ENCODE results near the gene RALGDS. TPM values are rescaled to one million over a fixed set of nuclear protein-coding genes. Genes with fewer than 3 reads are reported as not detected.

RALGDS gene
- total RNA-seq, 1 donor from 2014 or later, result 26.1 TPM

DNA sequence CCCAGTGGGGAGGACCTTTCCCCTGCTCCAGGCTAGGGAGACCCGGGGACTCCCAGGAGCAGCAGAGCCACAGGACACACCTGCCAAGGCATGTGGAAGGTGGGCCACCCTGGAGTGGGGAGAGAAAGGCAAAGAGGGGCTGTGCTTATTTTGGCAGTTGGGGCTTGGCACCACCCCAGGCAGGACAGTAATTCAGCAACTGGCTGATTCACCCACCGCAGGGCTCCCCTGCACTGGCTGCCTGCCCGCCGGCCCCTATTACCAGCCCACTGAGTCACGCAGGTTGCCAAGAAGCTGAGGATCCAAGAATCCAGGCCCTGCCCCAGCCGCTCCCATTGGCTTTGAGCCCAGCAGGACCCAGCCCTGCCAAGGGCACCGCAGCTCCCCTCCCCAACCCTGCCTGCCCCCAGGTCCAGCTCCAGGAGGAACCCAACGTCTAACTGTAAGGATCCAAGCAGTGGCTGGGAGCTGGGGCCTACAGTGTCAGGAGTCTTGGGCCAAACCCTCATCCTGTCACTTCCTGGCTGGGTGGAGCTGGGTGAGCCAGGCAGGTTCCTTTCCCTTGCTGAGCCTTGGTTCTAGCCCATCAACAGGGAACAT is 14.2 kb upstream of the RALGDS start:
- peaks cover 0 to 3% (median 0%) of the 10 kb centered on the region in 3 donors for H3K36me3 ChIP-seq (ENCODE audit: control insufficient read depth in 3 of 3, insufficient read depth in 3 of 3, low read length in 3 of 3)
- H3K4me1 ChIP-seq (ENCODE audit: control insufficient read depth in 3 of 3, insufficient read depth in 3 of 3, low read length in 3 of 3), result peaks cover 66 to 81% (median 71%) of the 10 kb centered on the region in 3 donors
- H3K9ac ChIP-seq (ENCODE audit: low read depth in 1 of 3, low read length in 3 of 3), result peak overlapping the region; percentile 77 to 85 (median 82)
- no peaks in the 10 kb centered on the region for H3K9me3 ChIP-seq (ENCODE audit: control insufficient read depth in 3 of 3, low read length in 3 of 3)
- H3K4me3 ChIP-seq (ENCODE audit: low read length in 3 of 3), result no peak overlapping the region
- H3K27ac ChIP-seq (ENCODE audit: low read depth, low read length), result peak overlapping the region; percentile 94
- no peaks in the 10 kb centered on the region for H3K27me3 ChIP-seq (ENCODE audit: control insufficient read depth in 3 of 3, insufficient read depth in 3 of 3, low read length in 3 of 3)

- peak overlapping the region; percentile 77 to 85 (median 82) for H3K9ac ChIP-seq (ENCODE audit: low read depth in 1 of 3, low read length in 3 of 3)
- H3K27me3 ChIP-seq (ENCODE audit: control insufficient read depth in 3 of 3, insufficient read depth in 3 of 3, low read length in 3 of 3), result no peaks in the 10 kb centered on the region
- H3K9me3 ChIP-seq (ENCODE audit: control insufficient read depth in 3 of 3, low read length in 3 of 3), result no peaks in the 10 kb centered on the region
- peaks cover 66 to 79% (median 69%) of the 10 kb centered on the region in 3 donors for H3K4me1 ChIP-seq (ENCODE audit: control insufficient read depth in 3 of 3, insufficient read depth in 3 of 3, low read length in 3 of 3)
- H3K27ac ChIP-seq (ENCODE audit: low read depth, low read length), result peak overlapping the region; percentile 94
- peaks cover 0 to 3% (median 0%) of the 10 kb centered on the region in 3 donors for H3K36me3 ChIP-seq (ENCODE audit: control insufficient read depth in 3 of 3, insufficient read depth in 3 of 3, low read length in 3 of 3)
- H3K4me3 ChIP-seq (ENCODE audit: low read length in 3 of 3), result peak overlapping the region; percentile 17 to 58 (median 27)
Measured at GRCh38 chr9:133134388-133135145, 13.5 kb upstream of the RALGDS start.

DNA sequence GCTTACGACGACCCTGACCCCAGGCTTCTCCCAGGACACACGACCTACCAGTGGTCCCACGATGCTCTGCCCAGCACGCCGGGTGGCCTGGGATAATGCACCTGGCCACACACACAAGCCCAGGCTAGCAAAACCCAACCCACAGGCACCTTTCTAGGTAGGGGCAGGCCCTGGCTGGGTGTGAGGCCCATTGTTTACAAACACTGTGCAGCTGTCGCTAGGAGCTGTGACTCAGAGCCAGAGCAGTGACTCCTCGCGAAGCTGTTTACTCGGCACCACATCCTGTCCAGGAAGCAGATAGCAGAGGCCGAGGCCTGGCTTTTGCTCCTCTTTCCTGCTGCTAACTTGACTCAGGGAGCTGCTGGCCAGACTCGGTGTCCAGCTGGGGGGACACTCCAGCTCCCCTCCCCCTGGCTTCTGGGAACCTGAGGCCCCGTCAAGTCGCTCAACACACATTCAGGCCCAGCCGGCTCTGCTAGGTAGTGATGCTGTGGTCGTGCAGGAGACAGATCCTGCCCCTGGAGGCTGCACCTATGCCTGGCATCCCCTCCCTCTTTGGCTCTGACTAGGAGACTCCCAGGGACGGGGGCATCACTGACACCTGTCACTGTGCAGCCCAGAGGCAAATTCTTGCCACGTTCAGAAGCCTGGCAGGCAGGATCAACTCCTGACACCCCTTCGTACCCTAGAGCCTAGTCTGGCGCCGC is 12.8 kb upstream of the RALGDS start:
- Histone ChIP-seq H3K9ac (ENCODE audit: low read depth in 1 of 3, low read length in 3 of 3) (peak overlapping the region; percentile 77 to 85 (median 82)), H3K27ac (ENCODE audit: low read depth, low read length) (peak overlapping the region; percentile 94), H3K4me3 (ENCODE audit: low read length in 3 of 3) (peak overlapping the region; percentile 21 to 60 (median 27)), H3K9me3 (ENCODE audit: control insufficient read depth in 3 of 3, low read length in 3 of 3) (no peaks in the 10 kb centered on the region), H3K27me3 (ENCODE audit: control insufficient read depth in 3 of 3, insufficient read depth in 3 of 3, low read length in 3 of 3) (no peaks in the 10 kb centered on the region), H3K36me3 (ENCODE audit: control insufficient read depth in 3 of 3, insufficient read depth in 3 of 3, low read length in 3 of 3) (peaks cover 0 to 3% (median 0%) of the 10 kb centered on the region in 3 donors), H3K4me1 (ENCODE audit: control insufficient read depth in 3 of 3, insufficient read depth in 3 of 3, low read length in 3 of 3) (peaks cover 66 to 79% (median 66%) of the 10 kb centered on the region in 3 donors)

- Histone ChIP-seq H3K9me3 (ENCODE audit: control insufficient read depth in 3 of 3, low read length in 3 of 3) (no peaks in the 10 kb centered on the region), H3K27ac (ENCODE audit: low read depth, low read length) (peak overlapping the region; percentile 94), H3K4me1 (ENCODE audit: control insufficient read depth in 3 of 3, insufficient read depth in 3 of 3, low read length in 3 of 3) (peaks cover 62 to 80% (median 66%) of the 10 kb centered on the region in 3 donors), H3K4me3 (ENCODE audit: low read length in 3 of 3) (peak overlapping the region in 2 of 3 donors; percentile 6 to 13), H3K9ac (ENCODE audit: low read depth in 1 of 3, low read length in 3 of 3) (peak overlapping the region; percentile 59 to 68 (median 63)), H3K27me3 (ENCODE audit: control insufficient read depth in 3 of 3, insufficient read depth in 3 of 3, low read length in 3 of 3) (no peaks in the 10 kb centered on the region), H3K36me3 (ENCODE audit: control insufficient read depth in 3 of 3, insufficient read depth in 3 of 3, low read length in 3 of 3) (peaks cover 0 to 3% (median 0%) of the 10 kb centered on the region in 3 donors)
Measured at GRCh38 chr9:133132174-133132573, 11.1 kb upstream of the RALGDS start.

DNA sequence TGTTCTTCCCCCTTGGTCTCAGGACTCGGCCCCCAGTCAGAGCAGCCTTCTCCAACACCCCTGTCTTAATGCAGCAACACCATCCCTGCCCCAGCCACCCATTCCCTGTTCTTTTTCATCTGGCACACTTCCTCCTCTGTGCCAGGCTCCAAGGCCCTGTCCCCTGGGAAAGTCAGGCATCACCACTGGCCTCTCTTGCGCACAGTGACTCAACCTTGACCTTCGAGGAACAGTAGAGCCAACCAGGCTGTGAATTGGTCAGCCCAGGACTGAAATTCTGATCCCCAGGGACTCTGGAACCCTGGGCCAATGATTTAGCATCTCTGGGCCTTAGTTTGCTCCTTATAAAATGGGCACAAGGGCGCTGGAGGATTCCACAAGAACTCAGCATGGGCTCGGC is 10.5 kb upstream of the RALGDS start:
- peak overlapping the region in 2 of 3 donors; percentile 59 to 68 for H3K9ac ChIP-seq (ENCODE audit: low read depth in 1 of 3, low read length in 3 of 3)
- no peaks in the 10 kb centered on the region for H3K9me3 ChIP-seq (ENCODE audit: control insufficient read depth in 3 of 3, low read length in 3 of 3)
- no peak overlapping the region for H3K4me3 ChIP-seq (ENCODE audit: low read length in 3 of 3)
- peak overlapping the region; percentile 94 for H3K27ac ChIP-seq (ENCODE audit: low read depth, low read length)
- H3K27me3 ChIP-seq (ENCODE audit: control insufficient read depth in 3 of 3, insufficient read depth in 3 of 3, low read length in 3 of 3), result no peaks in the 10 kb centered on the region
- H3K4me1 ChIP-seq (ENCODE audit: control insufficient read depth in 3 of 3, insufficient read depth in 3 of 3, low read length in 3 of 3), result peaks cover 68 to 87% (median 73%) of the 10 kb centered on the region in 3 donors
- peaks cover 0 to 3% (median 0%) of the 10 kb centered on the region in 3 donors for H3K36me3 ChIP-seq (ENCODE audit: control insufficient read depth in 3 of 3, insufficient read depth in 3 of 3, low read length in 3 of 3)

- Histone ChIP-seq H3K9me3 (ENCODE audit: control insufficient read depth in 3 of 3, low read length in 3 of 3) (no peaks in the 10 kb centered on the region), H3K4me3 (ENCODE audit: low read length in 3 of 3) (no peak overlapping the region), H3K9ac (ENCODE audit: low read depth in 1 of 3, low read length in 3 of 3) (no peak overlapping the region), H3K27ac (ENCODE audit: low read depth, low read length) (no peak overlapping the region), H3K27me3 (ENCODE audit: control insufficient read depth in 3 of 3, insufficient read depth in 3 of 3, low read length in 3 of 3) (no peaks in the 10 kb centered on the region), H3K4me1 (ENCODE audit: control insufficient read depth in 3 of 3, insufficient read depth in 3 of 3, low read length in 3 of 3) (peaks cover 71 to 89% (median 78%) of the 10 kb centered on the region in 3 donors), H3K36me3 (ENCODE audit: control insufficient read depth in 3 of 3, insufficient read depth in 3 of 3, low read length in 3 of 3) (peaks cover 0 to 3% (median 0%) of the 10 kb centered on the region in 3 donors)
Measured at GRCh38 chr9:133130685-133131244, 9.7 kb upstream of the RALGDS start.

DNA sequence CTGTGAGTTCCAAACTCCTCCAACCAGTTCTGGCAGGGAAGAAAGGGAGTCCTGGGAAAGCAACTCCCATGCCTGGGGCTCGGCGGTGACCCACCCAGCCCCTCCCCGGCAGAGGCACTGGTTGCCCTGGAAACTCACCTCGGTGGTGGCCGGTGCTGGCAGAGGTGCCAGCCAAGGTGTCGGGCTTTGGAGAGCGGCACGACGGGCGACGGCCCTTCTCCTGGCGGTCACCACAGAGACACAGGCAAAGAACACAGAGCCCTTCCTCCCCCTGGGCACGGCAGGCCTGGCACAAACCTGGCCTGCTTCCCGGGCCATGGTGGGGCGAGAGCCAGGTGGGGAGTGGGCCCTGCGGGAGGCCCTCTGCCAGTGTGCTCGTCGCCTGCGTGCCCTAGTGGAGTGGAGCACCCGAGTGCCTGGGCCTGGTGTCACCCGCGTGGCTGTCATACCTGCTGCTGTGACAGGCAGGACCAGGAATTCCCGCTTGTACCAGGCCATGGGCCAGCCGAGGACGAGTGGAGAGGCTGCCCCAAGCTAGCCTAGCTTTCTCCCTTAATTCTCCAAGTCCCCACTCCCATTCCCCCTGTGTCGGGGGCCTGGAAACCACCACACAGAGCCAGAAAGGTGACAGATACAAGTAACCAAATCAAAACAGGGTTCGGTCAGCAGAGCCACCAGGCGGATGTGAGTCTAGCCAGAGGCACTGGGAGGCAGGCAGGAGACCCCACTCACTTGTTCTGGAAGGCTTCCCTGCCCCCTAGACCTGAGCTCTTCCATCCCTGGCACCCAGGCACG is 8.2 kb upstream of the RALGDS start:
- peaks cover 58 to 89% (median 69%) of the 10 kb centered on the region in 3 donors for H3K4me1 ChIP-seq (ENCODE audit: control insufficient read depth in 3 of 3, insufficient read depth in 3 of 3, low read length in 3 of 3)
- H3K27me3 ChIP-seq (ENCODE audit: control insufficient read depth in 3 of 3, insufficient read depth in 3 of 3, low read length in 3 of 3), result no peaks in the 10 kb centered on the region
- H3K4me3 ChIP-seq (ENCODE audit: low read length in 3 of 3), result no peak overlapping the region
- H3K36me3 ChIP-seq (ENCODE audit: control insufficient read depth in 3 of 3, insufficient read depth in 3 of 3, low read length in 3 of 3), result peaks cover 0 to 3% (median 0%) of the 10 kb centered on the region in 3 donors
- peak overlapping the region; percentile 19 for H3K27ac ChIP-seq (ENCODE audit: low read depth, low read length)
- H3K9me3 ChIP-seq (ENCODE audit: control insufficient read depth in 3 of 3, low read length in 3 of 3), result no peaks in the 10 kb centered on the region
- peak overlapping the region in 2 of 3 donors; percentile 10 to 16 for H3K9ac ChIP-seq (ENCODE audit: low read depth in 1 of 3, low read length in 3 of 3)

- peaks cover 0 to 3% (median 0%) of the 10 kb centered on the region in 3 donors for H3K36me3 ChIP-seq (ENCODE audit: control insufficient read depth in 3 of 3, insufficient read depth in 3 of 3, low read length in 3 of 3)
- H3K9me3 ChIP-seq (ENCODE audit: control insufficient read depth in 3 of 3, low read length in 3 of 3), result no peaks in the 10 kb centered on the region
- H3K27ac ChIP-seq (ENCODE audit: low read depth, low read length), result peak overlapping the region; percentile 96
- no peaks in the 10 kb centered on the region for H3K27me3 ChIP-seq (ENCODE audit: control insufficient read depth in 3 of 3, insufficient read depth in 3 of 3, low read length in 3 of 3)
- peaks cover 49 to 89% (median 59%) of the 10 kb centered on the region in 3 donors for H3K4me1 ChIP-seq (ENCODE audit: control insufficient read depth in 3 of 3, insufficient read depth in 3 of 3, low read length in 3 of 3)
- peak overlapping the region in 2 of 3 donors; percentile 33 to 88 for H3K9ac ChIP-seq (ENCODE audit: low read depth in 1 of 3, low read length in 3 of 3)
- H3K4me3 ChIP-seq (ENCODE audit: low read length in 3 of 3), result peak overlapping the region in 1 of 3 donors; percentile 56
Measured at GRCh38 chr9:133128152-133128551, 7.1 kb upstream of the RALGDS start.
